Body of pancreas (tissue), 4 donors: ENCODE measurements around the gene ODF4. TPM values are rescaled to one million over a fixed set of nuclear protein-coding genes. Genes with fewer than 3 reads are reported as not detected.
"Not testable (repeated sequence)": the region's sequence is repeated elsewhere in the genome, so short reads cannot be mapped to it uniquely, and the experiment has no call there.

Source experiments
- ATAC-seq: fragments of 150-250 bp; one replicate; pipeline ENCODE4 v1.9.1; 2016
- DNase-seq, 4 donors: peaks; one replicate each; pipeline ENCODE4 v3.0.0-alpha.2; 2019
- H3K27ac ChIP-seq, 4 donors: fragments of 200-600 bp; sonication (generic); 1 replicate in 3 of 4; 2 replicates in 1 of 4; pipeline versions ENCODE4 v1.5.1 to v1.6.1; 2016 to 2019; ENCODE audit warnings: mild to moderate bottlenecking in 1 of 4, mixed read lengths in 1 of 4, moderate library complexity in 1 of 4
- H3K27me3 ChIP-seq, 2 donors: fragments of 200-600 bp; sonication (generic); one replicate each; pipeline ENCODE4 v1.6.0; 2016; ENCODE audit warnings: mild to moderate bottlenecking in 1 of 2
- H3K36me3 ChIP-seq, 2 donors: fragments of 200-600 bp; sonication (generic); replicated peaks in 1 of 2; 2 replicates each; pipeline ENCODE4 v1.5.1; 2016; ENCODE audit warnings: low read depth in 2 of 2; ENCODE audit not compliant: insufficient read depth in 1 of 2
- H3K4me1 ChIP-seq: fragments of 200-600 bp; sonication (generic); one replicate; pipeline ENCODE4 v1.6.0; 2016
- H3K4me3 ChIP-seq, 2 donors: fragments of 200-600 bp; sonication (generic); 1 replicate in 1 of 2; 2 replicates in 1 of 2; pipeline ENCODE4 v1.5.1; 2016 to 2019
- H3K9me3 ChIP-seq, 3 donors: fragments of 200-600 bp; sonication (generic); 1 replicate in 2 of 3; 2 replicates in 1 of 3; pipeline ENCODE4 v1.5.1; 2016
- POLR2A ChIP-seq, 3 donors: fragments of 450-650 bp; IDR thresholded peaks; one replicate each; pipeline ENCODE4 v1.6.1; 2016; ENCODE audit warnings: antibody characterized with exemption in 3 of 3, mild to moderate bottlenecking in 2 of 3
- WGBS, 2 donors: methylation state at CpG; one replicate each; pipeline ENCODE4 v1.1.5; 2017; 5-methylcytosine and 5-hydroxymethylcytosine counted together
- intact Hi-C: fragments of 100-400 bp; cut with DNase I; formaldehyde crosslinking; loops from one replicate; pipeline ENCODE4 v1.15.1; 2023
- total RNA-seq, 2 donors: library from RNA; depleted of rRNA; stranded (reverse); fragments of >200 nt; gene quantifications; one replicate each; pipeline ENCODE4 v1.1.0, GENCODE V29; 2016
- TF ChIP-seq, protein P1 (sequence below), 7 experiments: fragments of 450-650 bp in 4 of 7; fragments of 200-600 bp in 3 of 7; sonication (generic) in 3 of 7; IDR thresholded peaks; one replicate each; pipeline ENCODE4 v1.5.1; 2016 to 2019; ENCODE audit warnings: antibody characterized with exemption in 7 of 7

ODF4 gene
- total RNA-seq, 2 donors from 2014 or later: not detected

DNA sequence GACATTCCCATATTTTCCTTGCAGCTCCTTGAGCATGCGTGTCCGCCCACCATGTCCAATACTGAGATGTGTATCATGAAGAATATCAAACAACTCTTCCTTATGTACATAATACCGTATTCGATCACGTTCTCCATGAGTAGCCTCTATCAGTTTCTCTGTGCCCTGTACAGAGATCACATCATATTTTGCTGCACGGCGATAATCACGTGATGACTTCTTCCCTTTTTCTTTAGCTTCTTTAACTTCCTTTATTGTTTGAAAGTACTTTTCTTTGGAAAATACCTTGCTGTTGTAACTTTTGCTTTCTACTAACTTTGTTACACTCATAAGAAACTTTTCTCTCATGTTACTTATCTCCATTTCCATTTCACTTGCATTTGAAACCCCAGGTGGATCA lies 30.3 kb downstream of the ODF4 start:
- ATAC-seq (no peak), DNase-seq (no peak)
- no peak for TF ChIP-seq POLR2A (IDR thresholded peaks at IDR 0.05)
- TF ChIP-seq, protein P1, sequence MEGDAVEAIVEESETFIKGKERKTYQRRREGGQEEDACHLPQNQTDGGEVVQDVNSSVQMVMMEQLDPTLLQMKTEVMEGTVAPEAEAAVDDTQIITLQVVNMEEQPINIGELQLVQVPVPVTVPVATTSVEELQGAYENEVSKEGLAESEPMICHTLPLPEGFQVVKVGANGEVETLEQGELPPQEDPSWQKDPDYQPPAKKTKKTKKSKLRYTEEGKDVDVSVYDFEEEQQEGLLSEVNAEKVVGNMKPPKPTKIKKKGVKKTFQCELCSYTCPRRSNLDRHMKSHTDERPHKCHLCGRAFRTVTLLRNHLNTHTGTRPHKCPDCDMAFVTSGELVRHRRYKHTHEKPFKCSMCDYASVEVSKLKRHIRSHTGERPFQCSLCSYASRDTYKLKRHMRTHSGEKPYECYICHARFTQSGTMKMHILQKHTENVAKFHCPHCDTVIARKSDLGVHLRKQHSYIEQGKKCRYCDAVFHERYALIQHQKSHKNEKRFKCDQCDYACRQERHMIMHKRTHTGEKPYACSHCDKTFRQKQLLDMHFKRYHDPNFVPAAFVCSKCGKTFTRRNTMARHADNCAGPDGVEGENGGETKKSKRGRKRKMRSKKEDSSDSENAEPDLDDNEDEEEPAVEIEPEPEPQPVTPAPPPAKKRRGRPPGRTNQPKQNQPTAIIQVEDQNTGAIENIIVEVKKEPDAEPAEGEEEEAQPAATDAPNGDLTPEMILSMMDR (IDR thresholded peaks at IDR 0.05): no peak
- H3K27ac ChIP-seq: no peak overlapping the region
- H3K27me3 ChIP-seq: no peaks in the 10 kb centered on the region
- H3K4me1 ChIP-seq: peaks cover under 1% of the 10 kb centered on the region
- intact Hi-C loops: no loop called here
- peaks cover 0 to 6% of the 10 kb centered on the region in 2 donors for H3K36me3 ChIP-seq
- no peak overlapping the region for H3K4me3 ChIP-seq
- H3K9me3 ChIP-seq: no peaks in the 10 kb centered on the region
- WGBS, 2 donors: 78 to 95% methylated on average over 8 of the region's 8 CpGs

DNA sequence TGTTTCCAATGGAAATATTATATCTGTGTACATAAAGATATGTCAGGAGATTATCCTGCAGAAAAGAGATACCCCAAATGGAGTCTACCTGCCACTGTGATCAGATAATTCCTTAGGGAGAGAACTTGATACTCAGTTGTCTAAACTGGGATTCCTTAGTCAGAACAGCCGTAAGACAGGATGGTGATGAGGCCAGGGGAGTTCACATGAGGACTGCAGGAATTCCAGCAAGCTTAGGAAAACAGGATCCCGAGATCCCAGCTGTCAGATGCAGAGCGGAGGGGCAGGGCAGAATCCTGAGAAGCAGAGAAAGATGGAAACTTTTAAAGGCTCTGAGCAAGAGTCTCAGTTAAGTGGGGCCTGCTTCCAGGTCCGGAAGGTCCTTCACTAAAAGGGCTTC lies 32.1 kb downstream of the ODF4 start:
- intact Hi-C loops: no loop called here

DNA sequence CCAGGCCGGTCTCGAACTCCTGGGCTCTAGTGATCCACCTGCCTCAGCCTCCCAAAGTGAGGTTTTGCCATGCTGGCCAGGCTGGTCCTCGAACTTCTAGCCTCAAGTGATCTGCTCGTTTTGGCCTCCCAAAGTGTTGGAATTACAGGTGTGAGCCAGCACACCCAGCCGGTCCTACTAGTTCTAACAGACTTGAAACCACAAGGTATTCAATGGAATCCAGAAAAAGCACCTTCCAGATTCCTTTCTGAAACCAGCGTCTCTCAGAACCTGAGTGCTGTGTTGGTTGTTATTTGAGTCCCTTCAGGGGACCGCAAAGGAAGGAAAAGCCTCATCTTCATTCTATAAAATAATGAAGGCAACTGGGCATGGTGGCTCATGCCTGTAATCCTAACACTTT lies 32.8 kb downstream of the ODF4 start:
- no peak for DNase-seq

More for the DNA sequence above, 32.1 kb downstream of the ODF4 start:
- Histone ChIP-seq H3K27me3 (no peaks in the 10 kb centered on the region), H3K4me1 (peaks cover 13% of the 10 kb centered on the region), H3K9me3 (no peaks in the 10 kb centered on the region), H3K27ac (no peak overlapping the region), H3K36me3 (peaks cover 0 to 6% of the 10 kb centered on the region in 2 donors), H3K4me3 (no peak overlapping the region)
- no peak for TF ChIP-seq POLR2A (IDR thresholded peaks at IDR 0.05)
- TF ChIP-seq, protein P1 (IDR thresholded peaks at IDR 0.05): no peak
- ATAC-seq (no peak), DNase-seq (no peak)
- 72 to 87% methylated on average over 4 of the region's 4 CpGs for WGBS, 2 donors

DNA sequence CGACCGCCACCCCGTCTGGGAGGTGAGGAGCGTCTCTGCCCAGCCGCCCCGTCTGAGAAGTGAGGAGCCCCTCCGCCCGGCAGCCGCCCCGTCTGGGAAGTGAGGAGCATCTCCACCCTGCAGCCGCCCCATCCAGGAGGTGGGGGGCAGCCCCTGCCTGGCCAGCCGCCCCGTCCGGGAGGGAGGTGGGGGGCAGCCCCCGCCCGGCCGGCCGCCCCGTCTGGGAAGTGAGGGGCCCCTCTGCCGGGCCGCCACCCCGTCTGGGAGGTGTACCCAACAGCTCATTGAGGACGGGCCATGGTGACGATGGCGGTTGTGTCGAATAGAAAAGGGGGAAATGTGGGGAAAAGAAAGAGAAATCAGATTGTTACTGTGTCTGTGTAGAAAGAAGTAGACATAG lies 34.2 kb downstream of the ODF4 start:
- H3K9me3 ChIP-seq, intact Hi-C loops, ATAC-seq, H3K27ac ChIP-seq, DNase-seq, H3K4me3 ChIP-seq, H3K27me3 ChIP-seq: not testable (repeated sequence)
- H3K36me3 ChIP-seq: peaks cover 7 to 10% of the 10 kb centered on the region in 2 donors
- H3K4me1 ChIP-seq: peaks cover 23% of the 10 kb centered on the region
- WGBS, 2 donors: 95 to 96% methylated on average over 4 to 26 of the region's 26 CpGs

More for the DNA sequence above, 32.8 kb downstream of the ODF4 start:
- H3K4me1 ChIP-seq: peaks cover 19% of the 10 kb centered on the region
- intact Hi-C loops: no loop called here
- TF ChIP-seq, protein P1 (IDR thresholded peaks at IDR 0.05): no peak
- no peak for TF ChIP-seq POLR2A (IDR thresholded peaks at IDR 0.05)
- H3K4me3 ChIP-seq: no peak overlapping the region
- ATAC-seq: no peak
- no peaks in the 10 kb centered on the region for H3K9me3 ChIP-seq
- no peak overlapping the region for H3K27ac ChIP-seq
- peaks cover 3 to 6% of the 10 kb centered on the region in 2 donors for H3K36me3 ChIP-seq
- 79 to 80% methylated on average over 7 of the region's 7 CpGs for WGBS, 2 donors
- no peaks in the 10 kb centered on the region for H3K27me3 ChIP-seq

DNA sequence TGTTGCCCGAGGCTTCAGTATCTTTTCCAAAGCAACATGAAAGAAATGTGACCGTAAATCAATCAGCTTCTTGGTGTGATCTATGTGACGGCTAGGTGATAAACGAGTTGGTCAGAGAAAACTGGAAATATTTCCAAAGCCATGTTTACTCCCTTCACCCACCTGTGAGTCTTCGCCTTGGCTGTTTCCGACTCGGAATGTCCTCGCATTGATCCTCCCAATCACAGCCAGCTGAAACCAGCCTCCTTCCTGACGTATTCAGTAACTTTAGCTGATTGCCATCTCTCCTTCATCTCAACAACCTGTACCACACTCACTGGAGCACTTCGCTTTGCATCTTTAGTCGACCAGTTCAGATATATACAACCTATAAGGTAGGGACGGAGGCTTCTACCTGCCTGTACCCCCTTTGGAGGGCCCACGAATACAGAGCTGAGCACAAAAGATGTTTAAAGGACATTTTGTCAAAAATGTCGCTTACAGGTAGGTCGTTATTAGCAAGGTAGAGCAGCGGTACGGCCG lies 36.2 kb downstream of the ODF4 start:
- 5 to 6% methylated on average over 18 of the region's 18 CpGs for WGBS, 2 donors
- Histone ChIP-seq H3K27ac (peak overlapping the region; percentile 69 to 91 (median 82)), H3K4me3 (peak overlapping the region; percentile 33 to 44), H3K36me3 (peaks cover 6 to 7% of the 10 kb centered on the region in 2 donors), H3K4me1 (peaks cover 36% of the 10 kb centered on the region), H3K9me3 (no peaks in the 10 kb centered on the region), H3K27me3 (no peaks in the 10 kb centered on the region)
- DNase-seq (peak in 1 of 4 donors; percentile 26), ATAC-seq (peak; percentile 13)
- intact Hi-C loops: no loop called here
- TF ChIP-seq, protein P1 (IDR thresholded peaks at IDR 0.05): no peak
- TF ChIP-seq POLR2A (IDR thresholded peaks at IDR 0.05): no peak
